Measurements from ENCODE around the gene CD53. TPM values are rescaled to one million over a fixed set of nuclear protein-coding genes. Genes with fewer than 3 reads are reported as not detected.

Gene CD53
- total and polyA plus RNA-seq, 2 experiments from 2014 or later = not detected

DNA sequence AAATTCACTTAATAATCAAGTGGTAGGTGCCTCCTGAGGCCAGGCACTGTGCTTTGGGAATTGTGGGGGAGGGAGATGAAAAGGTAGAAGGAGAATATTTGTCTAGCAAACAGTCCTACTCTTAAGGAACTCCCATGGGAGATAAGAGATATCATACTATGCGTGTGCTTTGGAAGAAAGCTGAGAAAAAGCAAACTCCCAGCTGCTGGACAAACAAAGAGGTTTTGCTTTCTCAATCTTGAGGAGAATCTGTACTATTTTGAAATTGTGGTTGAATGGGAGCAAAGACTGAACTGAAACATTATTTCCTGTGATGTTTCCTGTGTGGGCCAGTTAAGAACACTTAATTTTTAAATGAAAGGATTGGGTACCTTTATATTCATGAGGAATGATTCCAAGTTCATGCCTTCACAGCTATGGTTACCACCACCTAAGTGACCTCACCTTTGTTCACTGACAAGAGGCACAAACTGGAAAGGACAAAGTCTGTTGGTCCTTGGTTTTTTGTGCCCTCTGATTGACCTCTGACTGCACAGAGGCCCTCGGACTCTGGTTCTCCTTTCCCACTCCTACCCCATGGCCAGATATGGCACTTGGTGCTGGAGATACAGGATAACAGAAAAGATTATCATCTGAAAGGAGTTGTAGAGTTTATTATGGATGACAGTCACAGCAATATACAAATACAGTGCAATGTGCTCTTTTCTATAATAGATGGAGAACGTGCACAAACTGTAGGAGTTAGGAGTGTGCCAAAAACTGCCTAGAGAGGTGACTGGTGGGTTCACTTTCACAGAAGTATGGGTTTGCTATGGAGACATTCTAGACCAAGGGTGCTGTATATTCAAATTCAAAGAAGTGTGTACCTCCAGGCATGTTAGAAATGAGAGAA is 1.6 kb downstream of the CD53 start:
- no peaks in the 10 kb centered on the region for H3K9me3 ChIP-seq (ENCODE audit: low read depth)
- no peaks in the 10 kb centered on the region for H3K9me2 ChIP-seq (ENCODE audit: insufficient read depth)
- H3K4me1 ChIP-seq (ENCODE audit: insufficient read depth) = no peaks in the 10 kb centered on the region
- no peak overlapping the region for H3K27ac ChIP-seq
- no peaks in the 10 kb centered on the region for H4K20me1 ChIP-seq (ENCODE audit: insufficient read depth)
- DNase-seq = no peak
- no peaks in the 10 kb centered on the region for H3K27me3 ChIP-seq (replicated peaks; ENCODE audit: insufficient read depth)
- H2AFZ ChIP-seq = no peak overlapping the region
- H3K4me2 ChIP-seq (ENCODE audit: unreplicated experiment) = no peak overlapping the region
- H3K4me3 ChIP-seq = no peak overlapping the region
- 2 to 3% methylated on average over 3 of the region's 3 CpGs for WGBS, 2 experiments (ENCODE audit: low coverage in 1 of 2, low lambda C conversion rate in 2 of 2, missing lambda C conversion rate in 2 of 2)
- H3K79me2 ChIP-seq (ENCODE audit: insufficient read depth) = no peaks in the 10 kb centered on the region
- no peaks in the 10 kb centered on the region for H3F3A ChIP-seq (ENCODE audit: insufficient read depth)
- in situ Hi-C loops (cut with MboI) = no loop called here
- H3K9ac ChIP-seq = no peak overlapping the region
- TF ChIP-seq EZH2phosphoT487 (IDR thresholded peaks at IDR 0.05; ENCODE audit: insufficient read depth, low read depth) (no peak), EZH2 (IDR thresholded peaks at IDR 0.05; ENCODE audit: insufficient read depth, poor library complexity, severe bottlenecking) (no peak)
- H3K36me3 ChIP-seq (ENCODE audit: low read depth) = no peaks in the 10 kb centered on the region

DNA sequence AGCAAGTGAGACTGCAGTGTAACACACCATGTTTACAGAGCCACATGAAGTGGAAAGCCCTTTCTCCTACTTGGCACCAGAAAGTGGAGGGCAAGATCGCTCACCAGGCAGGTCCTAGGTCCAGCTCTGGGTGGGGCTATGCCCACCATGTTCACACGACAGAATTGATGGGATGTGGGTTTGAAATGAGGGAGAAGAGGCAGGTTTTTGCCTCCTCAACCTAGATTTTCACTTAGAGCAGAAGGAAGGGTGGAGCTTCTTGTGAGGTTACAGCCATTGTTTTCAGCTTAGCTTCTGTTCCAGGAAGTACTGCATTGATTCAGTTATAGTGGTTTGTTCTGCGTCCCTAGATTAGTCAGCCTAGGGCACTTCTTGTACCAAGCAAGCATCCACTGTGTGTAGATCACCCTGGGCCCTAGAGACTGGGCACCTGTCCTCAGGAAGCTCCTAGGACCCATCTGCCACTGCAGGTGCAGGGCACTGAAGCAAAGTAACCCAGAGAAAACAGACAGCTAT is 2.3 kb downstream of the CD53 start:
- no peaks in the 10 kb centered on the region for H4K20me1 ChIP-seq (ENCODE audit: insufficient read depth)
- H3K79me2 ChIP-seq (ENCODE audit: insufficient read depth) = no peaks in the 10 kb centered on the region
- H3F3A ChIP-seq (ENCODE audit: insufficient read depth) = no peaks in the 10 kb centered on the region
- no peak overlapping the region for H2AFZ ChIP-seq
- TF ChIP-seq EZH2 (IDR thresholded peaks at IDR 0.05; ENCODE audit: insufficient read depth, poor library complexity, severe bottlenecking) = no peak
- TF ChIP-seq EZH2phosphoT487 (IDR thresholded peaks at IDR 0.05; ENCODE audit: insufficient read depth, low read depth) = no peak
- H3K4me3 ChIP-seq = no peak overlapping the region
- no peak overlapping the region for H3K4me2 ChIP-seq (ENCODE audit: unreplicated experiment)
- no peaks in the 10 kb centered on the region for H3K9me2 ChIP-seq (ENCODE audit: insufficient read depth)
- H3K9me3 ChIP-seq (ENCODE audit: low read depth) = no peaks in the 10 kb centered on the region
- DNase-seq = no peak
- H3K4me1 ChIP-seq (ENCODE audit: insufficient read depth) = no peaks in the 10 kb centered on the region
- 10 to 12% methylated on average over 3 of the region's 3 CpGs for WGBS, 2 experiments (ENCODE audit: low coverage in 1 of 2, low lambda C conversion rate in 2 of 2, missing lambda C conversion rate in 2 of 2)
- no peak overlapping the region for H3K9ac ChIP-seq
- H3K36me3 ChIP-seq (ENCODE audit: low read depth) = no peaks in the 10 kb centered on the region
- no peak overlapping the region for H3K27ac ChIP-seq
- H3K27me3 ChIP-seq (replicated peaks; ENCODE audit: insufficient read depth) = no peaks in the 10 kb centered on the region
- in situ Hi-C loops (cut with MboI) = no loop called here

DNA sequence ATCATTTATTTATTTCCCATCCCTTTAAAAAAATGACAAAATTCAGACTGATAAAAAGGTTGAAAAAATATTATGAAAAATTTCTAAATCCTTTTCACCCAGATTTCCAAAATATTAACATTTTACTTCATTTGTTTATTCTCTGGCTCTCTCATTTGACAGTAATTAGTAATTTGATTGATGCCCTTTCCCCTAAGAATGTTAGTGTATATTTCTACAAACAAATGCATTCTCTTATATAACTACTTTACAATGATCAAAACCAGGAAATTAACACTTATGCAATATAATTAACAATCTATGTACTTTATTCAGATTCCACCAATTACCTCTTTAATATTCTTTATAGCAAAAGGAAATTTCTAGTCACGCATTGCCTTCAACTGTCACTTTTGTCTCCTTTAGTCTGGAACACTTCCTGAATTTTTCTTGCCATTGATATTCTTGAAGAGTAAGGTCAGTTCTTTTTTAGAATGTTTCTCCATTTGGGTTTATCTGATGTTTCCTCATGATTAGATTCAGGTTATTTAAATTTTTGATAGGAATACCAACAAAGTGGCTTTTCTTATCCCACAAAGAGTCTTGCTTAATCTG is 3.9 kb downstream of the CD53 start:
- TF ChIP-seq EZH2 (IDR thresholded peaks at IDR 0.05; ENCODE audit: insufficient read depth, poor library complexity, severe bottlenecking) (no peak), EZH2phosphoT487 (IDR thresholded peaks at IDR 0.05; ENCODE audit: insufficient read depth, low read depth) (no peak)
- Histone ChIP-seq H3K4me2 (ENCODE audit: unreplicated experiment) (no peak overlapping the region), H3K27me3 (replicated peaks; ENCODE audit: insufficient read depth) (0 out of 2 replicates have a peak, but pooled peaks cover under 1% of the 10 kb centered on the region), H3K9me3 (ENCODE audit: low read depth) (no peaks in the 10 kb centered on the region), H3F3A (ENCODE audit: insufficient read depth) (no peaks in the 10 kb centered on the region), H3K9me2 (ENCODE audit: insufficient read depth) (no peaks in the 10 kb centered on the region), H4K20me1 (ENCODE audit: insufficient read depth) (no peaks in the 10 kb centered on the region), H3K79me2 (ENCODE audit: insufficient read depth) (no peaks in the 10 kb centered on the region), H3K9ac (no peak overlapping the region), H2AFZ (no peak overlapping the region), H3K4me3 (no peak overlapping the region), H3K27ac (no peak overlapping the region), H3K36me3 (ENCODE audit: low read depth) (no peaks in the 10 kb centered on the region), H3K4me1 (ENCODE audit: insufficient read depth) (no peaks in the 10 kb centered on the region)
- WGBS, 2 experiments (ENCODE audit: low coverage in 1 of 2, low lambda C conversion rate in 2 of 2, missing lambda C conversion rate in 2 of 2) = 44 to 58% methylated on average over 1 of the region's 1 CpG
- no peak for DNase-seq
- in situ Hi-C loops (cut with MboI) = no loop called here

GRCh38 chr1:110877364-110877763 is 4.4 kb downstream of the CD53 start:
- H3K27me3 ChIP-seq (replicated peaks; ENCODE audit: insufficient read depth) = 0 out of 2 replicates have a peak, but pooled peaks cover 3% of the 10 kb centered on the region
- 38 to 39% methylated on average over 6 of the region's 6 CpGs for WGBS, 2 experiments (ENCODE audit: low coverage in 1 of 2, low lambda C conversion rate in 2 of 2, missing lambda C conversion rate in 2 of 2)
- H3K9me3 ChIP-seq (ENCODE audit: low read depth) = no peaks in the 10 kb centered on the region

More at GRCh38 chr1:110877364-110877763, 4.4 kb downstream of the CD53 start:
- in situ Hi-C loops (cut with MboI) = no loop called here
- Histone ChIP-seq H3K36me3 (ENCODE audit: low read depth) (no peaks in the 10 kb centered on the region), H3K4me2 (ENCODE audit: unreplicated experiment) (no peak overlapping the region), H3K27ac (no peak overlapping the region), H3K9ac (no peak overlapping the region), H3K4me3 (no peak overlapping the region), H3K9me2 (ENCODE audit: insufficient read depth) (no peaks in the 10 kb centered on the region), H3K4me1 (ENCODE audit: insufficient read depth) (no peaks in the 10 kb centered on the region), H3F3A (ENCODE audit: insufficient read depth) (no peaks in the 10 kb centered on the region), H3K79me2 (ENCODE audit: insufficient read depth) (no peaks in the 10 kb centered on the region), H4K20me1 (ENCODE audit: insufficient read depth) (no peaks in the 10 kb centered on the region), H2AFZ (no peak overlapping the region)
- TF ChIP-seq EZH2phosphoT487 (IDR thresholded peaks at IDR 0.05; ENCODE audit: insufficient read depth, low read depth) (no peak), EZH2 (IDR thresholded peaks at IDR 0.05; ENCODE audit: insufficient read depth, poor library complexity, severe bottlenecking) (no peak)
- no peak for DNase-seq

Measured in GM23248 (cell line).